Measurements from ENCODE around the gene LAMB1. TPM values are rescaled to one million over a fixed set of nuclear protein-coding genes. Genes with fewer than 3 reads are reported as not detected.
"Not testable (repeated sequence)": the region's sequence is repeated elsewhere in the genome, so short reads cannot be mapped to it uniquely, and the experiment has no call there.

LAMB1 gene
- total RNA-seq, 1 experiment from 2014 or later = 101 TPM

DNA sequence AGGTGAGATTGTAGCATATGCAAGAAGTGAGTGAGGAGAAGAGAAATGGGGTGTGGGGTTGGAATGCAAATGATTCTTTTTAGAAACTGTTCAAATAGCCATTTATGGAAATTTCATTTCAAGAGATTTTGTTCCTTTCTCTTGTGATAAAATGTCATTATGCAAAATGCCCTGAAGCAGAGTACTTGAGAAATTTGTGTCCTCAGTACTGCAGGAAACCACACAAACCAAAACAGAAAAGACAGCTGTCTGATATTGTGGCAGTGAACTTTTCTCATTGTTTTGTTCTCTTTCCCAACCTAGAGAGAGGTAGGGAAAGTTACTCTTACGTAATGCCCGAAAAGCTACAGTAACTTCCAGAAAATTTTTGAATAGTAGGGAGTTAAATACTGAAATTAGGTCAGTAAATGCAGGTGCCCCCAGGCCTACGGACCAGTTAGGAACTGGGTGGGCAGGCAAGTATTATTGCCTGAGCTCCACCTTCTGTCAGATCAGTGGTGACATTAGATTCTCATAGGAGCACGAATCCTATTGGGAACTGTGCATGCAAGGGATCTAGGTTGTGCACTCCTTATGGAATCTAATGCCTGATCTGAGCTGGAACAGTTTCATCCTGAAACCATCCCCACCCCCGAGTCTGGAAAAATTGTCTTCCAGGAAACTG, 78.0 kb downstream of the LAMB1 start:
- Histone ChIP-seq H3K36me3 (ENCODE audit: low read depth, low read length) (peaks cover 70% of the 10 kb centered on the region), H3K9ac (ENCODE audit: low read length) (no peak overlapping the region), H3K79me2 (ENCODE audit: low read length) (no peaks in the 10 kb centered on the region), H3K4me3 (ENCODE audit: low read length) (no peak overlapping the region), H2AFZ (ENCODE audit: low read length) (no peak overlapping the region), H3K4me2 (ENCODE audit: low read length) (no peak overlapping the region), H3F3A (ENCODE audit: low read length, unreplicated experiment) (no peaks in the 10 kb centered on the region), H3K27me3 (ENCODE audit: low read length) (no peaks in the 10 kb centered on the region), H3K27ac (ENCODE audit: low read length) (no peak overlapping the region), H3K9me3 (ENCODE audit: low read length) (no peaks in the 10 kb centered on the region), H3K9me2 (replicated peaks; ENCODE audit: low read length) (no peaks in the 10 kb centered on the region), H3K4me1 (ENCODE audit: insufficient read depth, low read length) (no peaks in the 10 kb centered on the region), H4K20me1 (ENCODE audit: low read length) (no peaks in the 10 kb centered on the region)
- TF ChIP-seq, protein P1, sequence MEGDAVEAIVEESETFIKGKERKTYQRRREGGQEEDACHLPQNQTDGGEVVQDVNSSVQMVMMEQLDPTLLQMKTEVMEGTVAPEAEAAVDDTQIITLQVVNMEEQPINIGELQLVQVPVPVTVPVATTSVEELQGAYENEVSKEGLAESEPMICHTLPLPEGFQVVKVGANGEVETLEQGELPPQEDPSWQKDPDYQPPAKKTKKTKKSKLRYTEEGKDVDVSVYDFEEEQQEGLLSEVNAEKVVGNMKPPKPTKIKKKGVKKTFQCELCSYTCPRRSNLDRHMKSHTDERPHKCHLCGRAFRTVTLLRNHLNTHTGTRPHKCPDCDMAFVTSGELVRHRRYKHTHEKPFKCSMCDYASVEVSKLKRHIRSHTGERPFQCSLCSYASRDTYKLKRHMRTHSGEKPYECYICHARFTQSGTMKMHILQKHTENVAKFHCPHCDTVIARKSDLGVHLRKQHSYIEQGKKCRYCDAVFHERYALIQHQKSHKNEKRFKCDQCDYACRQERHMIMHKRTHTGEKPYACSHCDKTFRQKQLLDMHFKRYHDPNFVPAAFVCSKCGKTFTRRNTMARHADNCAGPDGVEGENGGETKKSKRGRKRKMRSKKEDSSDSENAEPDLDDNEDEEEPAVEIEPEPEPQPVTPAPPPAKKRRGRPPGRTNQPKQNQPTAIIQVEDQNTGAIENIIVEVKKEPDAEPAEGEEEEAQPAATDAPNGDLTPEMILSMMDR (conservative IDR thresholded peaks at IDR 0.05; ENCODE audit: low read depth, low read length) = no peak
- TF ChIP-seq EZH2phosphoT487 (IDR thresholded peaks at IDR 0.05; ENCODE audit: borderline replicate concordance, low read length) (no peak), EZH2 (IDR thresholded peaks at IDR 0.05; ENCODE audit: low read length, unreplicated experiment) (no peak)
- intact Hi-C loops (cut with micrococcal nuclease) = no loop called here
- BruUV-seq (replicated peaks) = no TSS peak
- ChIA-PET POLR2A (ENCODE audit: unreplicated experiment) (no interaction called here), CTCF (no interaction called here)
- DNase-seq (no peak), ATAC-seq (no peak)

DNA sequence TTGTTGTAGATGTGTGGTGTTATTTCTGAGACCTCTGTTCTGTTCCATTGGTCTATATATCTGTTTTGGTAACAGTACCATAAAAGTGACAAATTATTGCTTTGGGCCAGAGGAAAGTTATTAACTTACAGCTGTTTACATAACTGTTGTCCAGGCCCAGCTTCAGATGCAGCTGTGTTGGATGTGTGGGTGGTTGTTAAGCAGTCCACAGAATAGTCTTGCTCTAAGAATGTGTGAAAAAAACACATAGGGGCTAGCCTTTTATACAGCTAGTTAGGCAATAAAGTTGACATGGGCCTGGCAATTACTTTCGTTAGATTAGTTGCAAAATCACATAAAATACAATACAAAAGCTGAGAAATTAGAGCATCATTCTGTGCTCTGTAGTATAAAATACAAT, 80.1 kb downstream of the LAMB1 start:
- H3K27ac ChIP-seq (ENCODE audit: low read length) = no peak overlapping the region
- H3F3A ChIP-seq (ENCODE audit: low read length, unreplicated experiment) = no peaks in the 10 kb centered on the region
- TF ChIP-seq, protein P1 (conservative IDR thresholded peaks at IDR 0.05; ENCODE audit: low read depth, low read length) = no peak
- no peak for TF ChIP-seq EZH2phosphoT487 (IDR thresholded peaks at IDR 0.05; ENCODE audit: borderline replicate concordance, low read length)
- TF ChIP-seq EZH2 (IDR thresholded peaks at IDR 0.05; ENCODE audit: low read length, unreplicated experiment) = no peak
- no peaks in the 10 kb centered on the region for H3K4me1 ChIP-seq (ENCODE audit: insufficient read depth, low read length)
- H3K4me3 ChIP-seq (ENCODE audit: low read length) = no peak overlapping the region
- ATAC-seq = no peak
- H3K36me3 ChIP-seq (ENCODE audit: low read depth, low read length) = peaks cover 64% of the 10 kb centered on the region
- no peaks in the 10 kb centered on the region for H3K9me2 ChIP-seq (replicated peaks; ENCODE audit: low read length)
- no peaks in the 10 kb centered on the region for H3K27me3 ChIP-seq (ENCODE audit: low read length)
- H3K9me3 ChIP-seq (ENCODE audit: low read length) = no peaks in the 10 kb centered on the region
- POLR2A ChIA-PET (ENCODE audit: unreplicated experiment) = no interaction called here
- BruUV-seq (replicated peaks) = no TSS peak
- DNase-seq = no peak
- no peaks in the 10 kb centered on the region for H4K20me1 ChIP-seq (ENCODE audit: low read length)
- no peak overlapping the region for H3K4me2 ChIP-seq (ENCODE audit: low read length)
- no peak overlapping the region for H2AFZ ChIP-seq (ENCODE audit: low read length)
- H3K9ac ChIP-seq (ENCODE audit: low read length) = no peak overlapping the region
- CTCF ChIA-PET = no interaction called here
- no peaks in the 10 kb centered on the region for H3K79me2 ChIP-seq (ENCODE audit: low read length)
- intact Hi-C loops (cut with micrococcal nuclease) = no loop called here

DNA sequence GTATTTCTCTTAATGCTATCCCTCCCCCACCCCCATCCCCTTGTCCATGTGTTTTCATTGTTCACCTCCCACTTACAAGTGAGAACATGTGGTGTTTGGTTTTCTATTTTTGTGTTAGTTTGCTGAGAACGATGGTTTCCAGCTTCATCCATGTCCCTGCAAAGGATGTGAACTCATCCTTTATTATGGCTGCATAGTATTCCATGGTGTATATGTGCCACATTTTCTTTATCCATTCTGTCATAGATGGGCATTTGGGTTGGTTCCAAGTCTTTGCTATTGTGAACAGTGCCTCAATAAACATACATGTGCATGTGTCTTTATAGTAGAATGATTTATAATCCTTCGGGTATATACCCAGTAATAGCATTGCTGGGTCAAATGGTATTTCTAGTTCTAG, 81.1 kb downstream of the LAMB1 start:
- ATAC-seq; H4K20me1 ChIP-seq (ENCODE audit: low read length); BruUV-seq (replicated peaks); H3K79me2 ChIP-seq (ENCODE audit: low read length); H3F3A ChIP-seq (ENCODE audit: low read length, unreplicated experiment); DNase-seq; H3K9me3 ChIP-seq (ENCODE audit: low read length); H3K27me3 ChIP-seq (ENCODE audit: low read length); H3K27ac ChIP-seq (ENCODE audit: low read length); POLR2A ChIA-PET (ENCODE audit: unreplicated experiment); H3K9ac ChIP-seq (ENCODE audit: low read length); H3K4me1 ChIP-seq (ENCODE audit: insufficient read depth, low read length); H3K4me3 ChIP-seq (ENCODE audit: low read length); H2AFZ ChIP-seq (ENCODE audit: low read length); H3K4me2 ChIP-seq (ENCODE audit: low read length); intact Hi-C loops (cut with micrococcal nuclease); CTCF ChIA-PET; H3K9me2 ChIP-seq (replicated peaks; ENCODE audit: low read length): not testable (repeated sequence)
- peaks cover 66% of the 10 kb centered on the region for H3K36me3 ChIP-seq (ENCODE audit: low read depth, low read length)
